ENCODE data around the gene CCSER1.
A peak's percentile ranks its signal among the peaks of the same experiment; 100 is the strongest.

Gene CCSER1

GRCh38 chr4:90237751-90238530 is 110.7 kb downstream of the CCSER1 start:
- DNase-seq (ENCODE audit: insufficient read length, low spot score) (no peak), FAIRE-seq (peak; percentile 53)
- TF ChIP-seq CTCF (IDR thresholded peaks at IDR 0.05; ENCODE audit: insufficient read depth, missing control alignments), result no peak

GRCh38 chr4:90240333-90240732 is 113.1 kb downstream of the CCSER1 start:
- TF ChIP-seq CTCF (IDR thresholded peaks at IDR 0.05; ENCODE audit: insufficient read depth, missing control alignments), result no peak
- DNase-seq (ENCODE audit: insufficient read length, low spot score), result no peak
- FAIRE-seq, result no peak

DNA sequence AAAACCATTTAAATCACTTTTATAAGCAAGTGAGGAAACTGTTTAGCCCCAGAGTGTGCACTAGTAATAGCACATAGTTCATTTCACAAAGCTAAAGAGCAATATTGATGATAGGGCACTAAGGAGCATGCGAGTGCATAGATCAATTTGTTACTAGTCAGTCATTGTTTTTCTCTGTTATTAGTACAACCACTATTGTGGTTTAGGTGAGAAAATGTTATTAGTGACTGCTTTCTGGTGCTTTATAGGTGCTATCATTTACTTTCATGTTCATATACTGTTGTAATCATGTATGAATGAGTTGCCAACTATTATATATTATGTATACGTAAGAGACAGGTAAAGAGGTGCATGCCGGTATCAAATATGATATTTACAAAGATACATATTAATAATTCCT is 113.8 kb downstream of the CCSER1 start:
- DNase-seq (ENCODE audit: insufficient read length, low spot score) (no peak), FAIRE-seq (no peak)
- TF ChIP-seq CTCF (IDR thresholded peaks at IDR 0.05; ENCODE audit: insufficient read depth, missing control alignments), result no peak

DNA sequence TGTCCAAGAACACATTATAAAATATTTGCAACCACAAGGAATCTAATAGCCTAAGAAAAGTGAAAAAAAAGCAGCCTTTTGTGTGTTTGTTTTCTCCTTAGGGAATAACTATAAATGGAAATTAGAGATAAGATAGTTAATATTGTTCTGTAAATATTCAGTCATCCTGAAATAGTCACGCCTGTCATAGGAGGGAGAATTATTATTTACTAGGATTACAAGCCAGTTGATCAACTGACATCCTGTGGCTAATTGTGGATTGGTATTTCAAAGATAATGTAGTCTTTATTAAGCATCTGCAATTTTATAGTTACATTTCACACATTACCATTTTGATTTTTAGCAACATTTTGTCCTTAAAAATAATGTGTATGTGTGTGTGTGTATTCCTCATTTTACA is 118.6 kb downstream of the CCSER1 start:
- FAIRE-seq, result no peak

DNA sequence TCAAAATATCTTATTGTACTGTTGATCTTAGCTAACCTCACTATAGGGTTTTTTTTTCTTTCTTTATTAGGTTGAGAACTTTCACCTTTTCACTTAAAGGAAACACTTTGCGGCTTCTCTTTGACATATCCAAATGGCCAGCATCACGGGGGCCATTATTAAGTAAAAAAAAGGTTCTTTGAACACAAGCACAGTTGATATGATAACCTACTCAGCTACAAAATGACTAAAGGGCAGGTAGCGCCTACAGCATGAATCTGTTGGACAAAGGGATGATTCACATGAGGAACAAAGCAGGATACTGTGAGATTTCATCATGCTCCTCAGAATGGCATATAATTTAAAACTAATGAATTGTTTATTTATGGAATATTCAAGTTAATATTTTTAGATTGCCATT is 119.6 kb downstream of the CCSER1 start:
- DNase-seq (ENCODE audit: insufficient read length, low spot score), result no peak
- no peak for FAIRE-seq
- TF ChIP-seq CTCF (IDR thresholded peaks at IDR 0.05; ENCODE audit: insufficient read depth, missing control alignments), result no peak

More for the DNA sequence above, 118.6 kb downstream of the CCSER1 start:
- DNase-seq (ENCODE audit: insufficient read length, low spot score), result no peak
- no peak for TF ChIP-seq CTCF (IDR thresholded peaks at IDR 0.05; ENCODE audit: insufficient read depth, missing control alignments)

- TF ChIP-seq CTCF (IDR thresholded peaks at IDR 0.05; ENCODE audit: insufficient read depth, missing control alignments), result no peak
- FAIRE-seq (no peak), DNase-seq (ENCODE audit: insufficient read length, low spot score) (no peak)
Observed at GRCh38 chr4:90254357-90254756, 127.2 kb downstream of the CCSER1 start.

DNA sequence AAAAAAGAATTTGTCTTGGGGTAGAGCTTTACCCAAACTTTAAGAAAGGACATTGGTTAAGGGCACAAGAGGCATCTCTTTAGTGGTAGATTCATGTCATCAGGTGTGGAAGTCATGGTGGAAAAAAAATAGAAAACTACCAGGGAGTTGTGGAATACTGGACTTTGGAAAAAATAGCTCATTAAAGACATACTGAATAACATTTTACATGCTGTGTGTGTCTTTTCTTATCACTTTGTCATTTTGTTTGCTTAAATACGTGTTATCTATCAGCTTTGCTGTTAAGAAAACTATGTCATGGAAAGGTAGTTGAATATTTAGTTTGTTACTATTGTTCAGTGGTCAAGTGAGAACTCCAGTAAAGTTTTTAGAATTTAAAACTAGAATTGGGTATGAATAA is 147.0 kb downstream of the CCSER1 start:
- TF ChIP-seq CTCF (IDR thresholded peaks at IDR 0.05; ENCODE audit: insufficient read depth, missing control alignments), result no peak
- DNase-seq (ENCODE audit: insufficient read length, low spot score) (no peak), FAIRE-seq (no peak)

Data from D721Med (cell line).